Measurements from ENCODE around the gene RSRC1.

RSRC1 gene

DNA sequence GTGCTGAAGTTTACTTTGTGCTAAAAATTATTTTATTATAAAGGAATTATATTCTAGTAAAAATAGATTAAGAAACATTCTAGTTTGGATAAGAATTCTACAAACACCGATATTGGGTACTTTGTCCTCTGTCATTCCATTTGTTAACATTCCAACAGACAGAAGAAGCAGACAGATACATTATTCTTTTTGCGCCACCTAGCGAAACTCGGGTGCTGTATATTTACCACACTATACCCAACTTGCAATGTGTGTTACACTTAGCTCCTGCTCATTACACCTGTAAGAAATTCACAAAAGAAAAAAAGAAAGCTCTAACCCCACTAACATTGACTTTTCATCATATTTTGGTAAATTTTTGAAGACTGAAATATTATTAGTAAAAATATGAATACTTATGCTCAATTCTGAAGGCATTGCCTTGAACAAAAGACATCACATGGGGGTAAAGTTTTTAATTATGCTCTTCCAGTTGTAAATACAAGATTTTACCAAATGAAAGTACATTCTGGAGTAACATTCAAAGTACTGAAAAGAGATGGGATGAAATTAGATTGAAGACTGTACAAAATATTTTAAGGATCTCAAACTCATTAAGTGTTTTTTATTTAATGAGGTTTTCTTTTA lies 324.6 kb downstream of the RSRC1 start:
- TF ChIP-seq SPI1 (IDR thresholded peaks at IDR 0.05; ENCODE audit: low read depth, low read length) (no peak), POLR2A (IDR thresholded peaks at IDR 0.05; ENCODE audit: low read depth, low read length) (no peak)
- peak; percentile 0 for DNase-seq (ENCODE audit: insufficient read length, low spot score)
- no peak for FAIRE-seq

- FAIRE-seq (peak; percentile 70), DNase-seq (ENCODE audit: insufficient read length, low spot score) (no peak)
- no peak for TF ChIP-seq POLR2A (IDR thresholded peaks at IDR 0.05; ENCODE audit: low read depth, low read length)
- TF ChIP-seq POLR2AphosphoS5 (IDR thresholded peaks at IDR 0.05; ENCODE audit: low read depth, low read length): no peak
- TF ChIP-seq SPI1 (IDR thresholded peaks at IDR 0.05; ENCODE audit: low read depth, low read length): 0 out of 2 replicates have a peak, but pooled peaks have one; percentile 22
- TF ChIP-seq POU2F2 (IDR thresholded peaks at IDR 0.05; ENCODE audit: low read depth, low read length): no peak
Observed at GRCh38 chr3:158443632-158444031, 333.7 kb downstream of the RSRC1 start.

DNA sequence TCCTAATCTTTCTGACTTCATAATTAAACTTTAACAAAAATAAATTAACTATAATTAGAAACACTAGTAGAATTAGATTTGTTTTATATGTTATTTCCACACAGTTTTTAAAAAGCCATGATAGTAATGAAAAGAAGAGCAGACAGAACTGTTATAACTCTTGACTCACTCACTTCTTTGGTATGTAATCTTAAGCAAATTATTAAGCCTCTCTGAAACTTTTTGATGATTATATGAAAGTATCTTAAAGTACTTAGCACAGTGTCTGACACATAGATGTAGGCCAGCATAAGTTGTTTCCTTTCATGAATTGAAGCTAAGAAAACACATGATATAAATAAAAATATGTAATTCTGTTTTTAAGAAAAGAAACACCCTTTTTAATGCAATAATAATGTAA lies 337.5 kb downstream of the RSRC1 start:
- FAIRE-seq: no peak
- DNase-seq (ENCODE audit: insufficient read length, low spot score): no peak
- TF ChIP-seq PAX5 (IDR thresholded peaks at IDR 0.05; ENCODE audit: insufficient read depth, low read length, severe bottlenecking) (no peak), POU2F2 (IDR thresholded peaks at IDR 0.05; ENCODE audit: low read depth, low read length) (no peak), POLR2AphosphoS5 (IDR thresholded peaks at IDR 0.05; ENCODE audit: low read depth, low read length) (no peak), TAF1 (IDR thresholded peaks at IDR 0.05; ENCODE audit: low read depth, low read length) (no peak), SPI1 (IDR thresholded peaks at IDR 0.05; ENCODE audit: low read depth, low read length) (no peak), POLR2A (IDR thresholded peaks at IDR 0.05; ENCODE audit: low read depth, low read length) (no peak)

DNA sequence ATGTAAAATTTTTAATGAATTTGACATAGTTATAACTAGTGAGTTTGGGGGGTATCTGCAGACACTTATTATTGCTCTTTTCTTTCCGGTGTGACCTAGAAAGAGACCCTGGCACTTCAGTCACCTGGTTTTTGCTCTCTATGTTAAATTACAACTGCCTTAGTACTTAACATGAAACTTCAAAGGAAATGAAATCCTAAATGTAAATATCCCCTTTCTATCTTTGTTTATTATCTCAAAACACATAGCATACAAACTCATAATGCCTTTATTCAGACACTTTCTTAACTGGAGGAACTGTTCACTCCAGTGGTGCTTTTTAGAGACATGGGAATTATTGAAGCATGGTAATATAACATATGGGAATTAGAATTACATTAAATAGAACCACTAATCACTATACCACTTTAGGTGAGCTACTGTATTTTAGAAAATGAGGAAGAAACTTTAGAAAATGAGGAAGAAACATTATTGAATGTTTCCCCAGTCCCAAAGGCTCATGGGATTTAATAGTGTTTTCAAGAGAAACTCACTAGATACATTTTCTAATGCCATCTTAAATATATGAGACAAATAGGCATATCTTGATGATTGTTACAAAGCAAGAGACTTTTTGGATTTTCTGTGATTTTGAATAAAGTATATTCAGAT lies 341.6 kb downstream of the RSRC1 start:
- DNase-seq (ENCODE audit: insufficient read length, low spot score) (no peak), FAIRE-seq (no peak)
- TF ChIP-seq POLR2A (IDR thresholded peaks at IDR 0.05; ENCODE audit: low read depth, low read length) (no peak), POU2F2 (IDR thresholded peaks at IDR 0.05; ENCODE audit: low read depth, low read length) (no peak), TAF1 (IDR thresholded peaks at IDR 0.05; ENCODE audit: low read depth, low read length) (no peak), SPI1 (IDR thresholded peaks at IDR 0.05; ENCODE audit: low read depth, low read length) (no peak), PAX5 (IDR thresholded peaks at IDR 0.05; ENCODE audit: insufficient read depth, low read length, severe bottlenecking) (no peak), POLR2AphosphoS5 (IDR thresholded peaks at IDR 0.05; ENCODE audit: low read depth, low read length) (no peak)

- no peak for TF ChIP-seq PAX5 (IDR thresholded peaks at IDR 0.05; ENCODE audit: insufficient read depth, low read length, severe bottlenecking)
- no peak for TF ChIP-seq SPI1 (IDR thresholded peaks at IDR 0.05; ENCODE audit: low read depth, low read length)
- no peak for TF ChIP-seq POU2F2 (IDR thresholded peaks at IDR 0.05; ENCODE audit: low read depth, low read length)
- TF ChIP-seq TAF1 (IDR thresholded peaks at IDR 0.05; ENCODE audit: low read depth, low read length): no peak
- no peak for TF ChIP-seq POLR2A (IDR thresholded peaks at IDR 0.05; ENCODE audit: low read depth, low read length)
- TF ChIP-seq POLR2AphosphoS5 (IDR thresholded peaks at IDR 0.05; ENCODE audit: low read depth, low read length): no peak
- no peak for DNase-seq (ENCODE audit: insufficient read length, low spot score)
- no peak for FAIRE-seq
Observed at GRCh38 chr3:158452334-158452733, 342.4 kb downstream of the RSRC1 start.

DNA sequence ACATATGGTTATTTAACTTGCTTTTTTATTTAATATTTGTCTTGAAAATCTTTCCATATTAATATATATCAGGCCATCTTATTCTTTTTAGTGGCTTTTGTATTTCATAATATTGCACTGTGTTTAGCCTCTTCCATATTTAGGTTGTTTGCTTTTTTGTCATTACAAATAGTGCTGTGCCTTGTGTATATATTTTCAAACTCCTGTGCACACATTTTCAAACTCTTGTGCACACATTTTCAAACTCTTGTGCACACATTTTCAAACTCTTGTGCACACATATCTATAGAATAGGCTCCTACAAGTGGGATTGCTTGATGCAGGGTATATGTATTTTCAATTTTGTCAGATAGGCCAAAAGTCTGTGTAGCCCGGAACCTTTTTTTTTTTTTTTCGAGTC lies 343.1 kb downstream of the RSRC1 start:
- DNase-seq (ENCODE audit: insufficient read length, low spot score) (no peak), FAIRE-seq (no peak)
- TF ChIP-seq TAF1 (IDR thresholded peaks at IDR 0.05; ENCODE audit: low read depth, low read length): no peak
- TF ChIP-seq POU2F2 (IDR thresholded peaks at IDR 0.05; ENCODE audit: low read depth, low read length): no peak
- TF ChIP-seq POLR2AphosphoS5 (IDR thresholded peaks at IDR 0.05; ENCODE audit: low read depth, low read length): no peak
- no peak for TF ChIP-seq PAX5 (IDR thresholded peaks at IDR 0.05; ENCODE audit: insufficient read depth, low read length, severe bottlenecking)

GRCh38 chr3:158453865-158454264 lies 344.0 kb downstream of the RSRC1 start:
- DNase-seq (ENCODE audit: insufficient read length, low spot score): no peak
- no peak for FAIRE-seq
- no peak for TF ChIP-seq TAF1 (IDR thresholded peaks at IDR 0.05; ENCODE audit: low read depth, low read length)
- TF ChIP-seq POU2F2 (IDR thresholded peaks at IDR 0.05; ENCODE audit: low read depth, low read length): no peak

DNA sequence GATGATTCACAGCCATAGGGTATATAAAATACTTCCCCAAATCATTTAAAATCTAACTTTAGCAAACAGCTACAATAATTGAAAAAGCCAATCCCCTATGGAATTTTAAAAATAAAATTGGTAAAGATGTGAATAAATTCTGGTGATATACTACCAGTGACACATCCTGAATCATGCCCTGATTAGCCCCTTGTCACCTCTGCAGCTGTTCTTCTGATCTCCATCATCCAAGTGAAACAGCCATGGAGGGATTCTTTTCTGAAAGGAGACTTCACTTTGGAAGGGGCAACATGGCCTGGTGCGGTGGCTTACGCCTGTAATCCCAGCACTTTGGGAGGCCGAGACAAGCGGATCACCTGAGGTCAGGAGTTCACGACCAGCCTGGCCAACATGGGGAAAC lies 345.5 kb downstream of the RSRC1 start:
- TF ChIP-seq TAF1 (IDR thresholded peaks at IDR 0.05; ENCODE audit: low read depth, low read length) (no peak), POU2F2 (IDR thresholded peaks at IDR 0.05; ENCODE audit: low read depth, low read length) (no peak), POLR2AphosphoS5 (IDR thresholded peaks at IDR 0.05; ENCODE audit: low read depth, low read length) (no peak), PAX5 (IDR thresholded peaks at IDR 0.05; ENCODE audit: insufficient read depth, low read length, severe bottlenecking) (no peak), POLR2A (IDR thresholded peaks at IDR 0.05; ENCODE audit: low read depth, low read length) (no peak), SPI1 (IDR thresholded peaks at IDR 0.05; ENCODE audit: low read depth, low read length) (no peak)
- no peak for FAIRE-seq
- DNase-seq (ENCODE audit: insufficient read length, low spot score): no peak

- FAIRE-seq: no peak
- no peak for DNase-seq (ENCODE audit: insufficient read length, low spot score)
Observed at GRCh38 chr3:158456114-158456513, 346.2 kb downstream of the RSRC1 start.

DNA sequence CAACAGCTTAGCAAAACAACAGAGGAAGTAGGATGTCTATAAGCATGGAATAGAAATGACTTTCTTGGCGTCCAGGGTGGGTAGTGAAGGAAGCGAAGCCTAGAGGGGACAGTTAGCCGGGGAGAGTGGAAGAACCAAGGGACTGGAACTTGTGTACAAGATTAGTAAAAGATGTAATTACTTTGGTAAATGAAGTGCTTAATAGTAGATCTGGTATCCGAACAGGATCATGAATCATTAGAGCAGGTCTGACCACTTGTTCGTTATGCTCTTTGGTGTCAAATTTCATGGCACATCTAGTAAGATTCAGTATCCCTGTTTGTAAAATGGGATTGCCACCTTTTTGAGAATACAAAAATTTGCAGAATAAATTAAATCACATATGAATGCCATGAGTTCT lies 348.6 kb downstream of the RSRC1 start:
- DNase-seq (ENCODE audit: insufficient read length, low spot score): no peak
- FAIRE-seq: no peak
- TF ChIP-seq PAX5 (IDR thresholded peaks at IDR 0.05; ENCODE audit: insufficient read depth, low read length, severe bottlenecking) (no peak), POLR2A (IDR thresholded peaks at IDR 0.05; ENCODE audit: low read depth, low read length) (no peak), TAF1 (IDR thresholded peaks at IDR 0.05; ENCODE audit: low read depth, low read length) (no peak), SPI1 (IDR thresholded peaks at IDR 0.05; ENCODE audit: low read depth, low read length) (no peak), POU2F2 (IDR thresholded peaks at IDR 0.05; ENCODE audit: low read depth, low read length) (no peak), POLR2AphosphoS5 (IDR thresholded peaks at IDR 0.05; ENCODE audit: low read depth, low read length) (no peak)

More at GRCh38 chr3:158456114-158456513, 346.2 kb downstream of the RSRC1 start:
- TF ChIP-seq SPI1 (IDR thresholded peaks at IDR 0.05; ENCODE audit: low read depth, low read length): no peak
- TF ChIP-seq POU2F2 (IDR thresholded peaks at IDR 0.05; ENCODE audit: low read depth, low read length): no peak
- TF ChIP-seq POLR2AphosphoS5 (IDR thresholded peaks at IDR 0.05; ENCODE audit: low read depth, low read length): no peak
- TF ChIP-seq PAX5 (IDR thresholded peaks at IDR 0.05; ENCODE audit: insufficient read depth, low read length, severe bottlenecking): no peak
